ENCODE results near the gene ZNF691.
"Not testable (repeated sequence)": the region's sequence is repeated elsewhere in the genome, so short reads cannot be mapped to it uniquely, and the experiment has no call there.

ZNF691 gene

DNA sequence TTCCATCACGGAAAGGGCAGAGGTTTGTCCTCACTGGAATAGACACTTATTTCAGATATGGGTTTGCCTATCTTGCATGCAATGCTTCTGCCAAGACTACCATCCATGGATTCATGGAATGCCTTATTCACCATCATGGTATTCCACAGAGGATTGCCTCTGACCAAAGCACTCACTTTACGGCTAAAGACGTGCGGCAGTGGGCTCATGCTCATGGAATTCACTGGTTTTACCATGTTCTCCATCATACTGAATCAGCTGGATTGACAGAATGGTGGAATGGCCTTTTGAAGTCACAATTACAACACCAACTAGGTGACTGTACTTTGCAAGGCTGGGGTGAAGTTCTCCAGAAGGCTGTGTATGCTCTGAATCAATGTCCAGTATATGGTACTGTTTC is 22.1 kb downstream of the ZNF691 start:
- not testable (repeated sequence) for H3K4me3 ChIP-seq (ENCODE audit: low read length); H3K4me1 ChIP-seq (ENCODE audit: control insufficient read depth, insufficient read depth, low read length); H3K36me3 ChIP-seq (ENCODE audit: control insufficient read depth, insufficient read depth, low read length, severe bottlenecking); H3K9ac ChIP-seq (ENCODE audit: low read length); H3K27me3 ChIP-seq (replicated peaks; ENCODE audit: control insufficient read depth, insufficient read depth, low read length); DNase-seq (ENCODE audit: low read depth)
- peaks cover 10% of the 10 kb centered on the region for H3K9me3 ChIP-seq (ENCODE audit: control insufficient read depth, low read length)

DNA sequence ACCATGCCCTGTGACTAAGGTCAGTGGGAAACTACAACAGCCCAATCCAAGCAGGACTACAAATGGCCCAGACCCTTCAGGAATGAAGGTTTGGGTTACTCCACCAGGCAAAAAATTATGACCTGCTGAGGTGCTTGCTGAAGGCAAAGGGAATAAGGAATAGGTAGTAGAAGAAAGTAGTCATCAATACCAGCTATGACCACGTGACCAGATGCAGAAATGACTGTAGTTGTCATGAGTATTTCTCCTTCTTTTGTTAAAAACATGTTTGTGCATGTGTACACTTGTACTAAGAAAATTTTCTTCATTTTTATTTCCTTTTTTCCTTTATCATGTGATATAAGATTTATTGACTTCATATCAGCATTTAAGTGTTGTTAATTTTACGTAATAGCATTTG is 22.8 kb downstream of the ZNF691 start:
- H3K36me3 ChIP-seq (ENCODE audit: control insufficient read depth, insufficient read depth, low read length, severe bottlenecking); H3K4me1 ChIP-seq (ENCODE audit: control insufficient read depth, insufficient read depth, low read length); H3K27me3 ChIP-seq (replicated peaks; ENCODE audit: control insufficient read depth, insufficient read depth, low read length); H3K9ac ChIP-seq (ENCODE audit: low read length); DNase-seq (ENCODE audit: low read depth); H3K4me3 ChIP-seq (ENCODE audit: low read length): not testable (repeated sequence)
- peaks cover 14% of the 10 kb centered on the region for H3K9me3 ChIP-seq (ENCODE audit: control insufficient read depth, low read length)

DNA sequence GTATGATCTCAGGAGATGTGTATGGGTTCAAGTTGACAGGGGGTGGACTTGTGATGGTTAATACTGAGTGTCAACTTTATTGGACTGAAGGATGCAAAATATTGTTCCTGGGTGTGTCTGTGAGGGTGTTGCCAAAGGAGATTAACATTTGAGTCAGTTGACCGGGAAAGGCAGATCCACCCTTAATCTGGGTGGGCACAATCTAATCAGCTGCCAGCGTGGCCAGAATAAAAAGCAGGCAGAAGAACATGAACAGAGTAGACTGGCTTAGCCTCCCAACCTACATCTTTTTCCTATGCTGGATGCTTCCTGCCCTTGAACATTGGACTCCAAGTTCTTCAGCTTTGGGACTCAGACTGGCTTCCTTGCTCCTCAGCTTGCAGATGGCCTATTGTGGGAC is 23.3 kb downstream of the ZNF691 start:
- not testable (repeated sequence) for DNase-seq (ENCODE audit: low read depth); H3K27me3 ChIP-seq (replicated peaks; ENCODE audit: control insufficient read depth, insufficient read depth, low read length); H3K4me1 ChIP-seq (ENCODE audit: control insufficient read depth, insufficient read depth, low read length)

DNA sequence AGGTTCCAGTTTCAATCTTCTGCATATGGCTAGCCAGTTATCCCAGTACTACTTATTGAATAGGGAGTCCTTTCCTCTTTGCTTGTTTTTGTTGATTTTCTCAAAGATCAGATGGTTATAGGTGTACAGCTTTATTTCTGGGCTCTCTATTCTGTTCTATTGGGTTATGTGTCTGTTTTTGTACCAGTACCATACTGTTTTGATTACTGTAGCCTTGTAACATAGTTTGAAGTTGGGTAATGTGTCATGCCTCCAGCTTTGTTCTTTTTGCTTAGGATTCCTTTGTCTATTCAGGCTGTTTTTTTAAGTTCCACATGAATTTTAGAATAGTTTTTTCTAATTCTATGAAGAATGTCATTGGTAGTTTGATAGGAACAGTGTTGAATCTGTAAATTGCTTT is 26.7 kb downstream of the ZNF691 start:
- H3K36me3 ChIP-seq (ENCODE audit: control insufficient read depth, insufficient read depth, low read length, severe bottlenecking); DNase-seq (ENCODE audit: low read depth); H3K4me1 ChIP-seq (ENCODE audit: control insufficient read depth, insufficient read depth, low read length); H3K4me3 ChIP-seq (ENCODE audit: low read length); H3K9ac ChIP-seq (ENCODE audit: low read length): not testable (repeated sequence)
- peaks cover 13% of the 10 kb centered on the region for H3K27me3 ChIP-seq (replicated peaks; ENCODE audit: control insufficient read depth, insufficient read depth, low read length)
- peaks cover 11% of the 10 kb centered on the region for H3K9me3 ChIP-seq (ENCODE audit: control insufficient read depth, low read length)

More for the DNA sequence above, 23.3 kb downstream of the ZNF691 start:
- not testable (repeated sequence) for H3K4me3 ChIP-seq (ENCODE audit: low read length); H3K9ac ChIP-seq (ENCODE audit: low read length); H3K36me3 ChIP-seq (ENCODE audit: control insufficient read depth, insufficient read depth, low read length, severe bottlenecking)
- peaks cover 14% of the 10 kb centered on the region for H3K9me3 ChIP-seq (ENCODE audit: control insufficient read depth, low read length)

DNA sequence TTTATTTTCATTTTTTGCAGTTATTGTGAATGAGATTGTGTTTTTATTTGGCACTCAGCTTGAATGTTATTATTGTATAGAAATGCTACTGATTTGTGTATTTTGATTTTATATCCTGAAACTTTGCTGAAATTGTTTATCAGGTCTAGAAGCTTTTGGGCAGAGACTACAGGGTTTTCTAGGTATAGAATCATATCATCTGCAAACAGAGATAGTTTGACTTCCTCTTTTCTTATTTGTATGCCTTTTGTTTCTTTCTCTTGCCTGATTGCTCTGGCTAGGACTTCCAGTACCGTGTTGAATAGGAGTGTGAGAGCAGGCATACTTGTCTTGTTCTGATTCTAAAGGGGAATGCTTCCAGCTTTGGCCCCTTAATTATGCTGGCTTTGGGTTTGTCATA is 27.3 kb downstream of the ZNF691 start:
- H3K27me3 ChIP-seq (replicated peaks; ENCODE audit: control insufficient read depth, insufficient read depth, low read length) = peaks cover 15% of the 10 kb centered on the region
- H3K36me3 ChIP-seq (ENCODE audit: control insufficient read depth, insufficient read depth, low read length, severe bottlenecking) = no peaks in the 10 kb centered on the region
- H3K4me3 ChIP-seq (ENCODE audit: low read length) = no peak overlapping the region
- H3K4me1 ChIP-seq (ENCODE audit: control insufficient read depth, insufficient read depth, low read length) = no peaks in the 10 kb centered on the region
- H3K9me3 ChIP-seq (ENCODE audit: control insufficient read depth, low read length) = peaks cover 11% of the 10 kb centered on the region
- no peak overlapping the region for H3K9ac ChIP-seq (ENCODE audit: low read length)
- DNase-seq (ENCODE audit: low read depth) = no peak

DNA sequence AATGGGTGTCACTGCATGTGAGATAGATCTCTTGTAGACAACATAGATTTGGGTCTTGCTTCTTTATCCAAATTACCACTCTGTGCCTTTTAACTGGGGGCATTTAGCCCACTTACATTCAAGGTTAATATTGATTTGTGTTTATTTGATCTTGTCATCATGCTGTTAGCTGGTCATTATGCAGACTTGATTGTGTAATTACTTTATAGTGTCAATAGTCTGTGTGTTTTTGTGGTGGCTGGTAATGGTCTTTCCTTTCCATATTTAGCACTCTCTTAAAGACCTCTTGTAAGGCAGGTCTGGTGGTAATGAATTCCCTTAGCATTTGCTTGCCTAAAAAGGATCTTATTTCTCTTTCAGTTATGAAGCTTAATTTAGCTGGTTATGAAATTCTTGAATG is 29.6 kb downstream of the ZNF691 start:
- H3K27me3 ChIP-seq (replicated peaks; ENCODE audit: control insufficient read depth, insufficient read depth, low read length) = peaks cover 19% of the 10 kb centered on the region
- no peak overlapping the region for H3K4me3 ChIP-seq (ENCODE audit: low read length)
- no peaks in the 10 kb centered on the region for H3K4me1 ChIP-seq (ENCODE audit: control insufficient read depth, insufficient read depth, low read length)
- H3K9me3 ChIP-seq (ENCODE audit: control insufficient read depth, low read length) = peaks cover 22% of the 10 kb centered on the region
- no peaks in the 10 kb centered on the region for H3K36me3 ChIP-seq (ENCODE audit: control insufficient read depth, insufficient read depth, low read length, severe bottlenecking)
- H3K9ac ChIP-seq (ENCODE audit: low read length) = no peak overlapping the region
- DNase-seq (ENCODE audit: low read depth) = no peak

DNA sequence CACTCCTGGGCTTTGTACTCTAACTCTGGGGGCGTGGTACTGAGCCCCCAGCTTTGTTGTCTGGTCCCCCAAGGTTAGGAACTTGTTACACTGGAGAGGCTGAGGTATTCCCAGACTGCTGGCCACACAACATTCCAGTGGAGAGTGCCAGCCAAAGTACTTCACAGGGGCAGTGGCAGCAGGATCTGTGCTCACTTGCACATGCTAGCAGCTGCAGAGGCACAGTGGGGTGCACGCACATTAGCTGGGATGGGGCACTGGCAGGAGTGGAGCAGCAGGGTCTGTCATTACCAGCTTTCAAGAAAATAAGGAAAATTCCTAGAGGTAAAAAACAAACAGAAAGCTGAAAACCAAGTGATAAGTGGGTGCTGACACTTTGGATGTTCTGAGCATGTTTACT is 31.0 kb downstream of the ZNF691 start:
- DNase-seq (ENCODE audit: low read depth) = no peak
- no peaks in the 10 kb centered on the region for H3K4me1 ChIP-seq (ENCODE audit: control insufficient read depth, insufficient read depth, low read length)
- peaks cover 22% of the 10 kb centered on the region for H3K9me3 ChIP-seq (ENCODE audit: control insufficient read depth, low read length)
- peaks cover 19% of the 10 kb centered on the region for H3K27me3 ChIP-seq (replicated peaks; ENCODE audit: control insufficient read depth, insufficient read depth, low read length)
- H3K4me3 ChIP-seq (ENCODE audit: low read length) = no peak overlapping the region
- no peaks in the 10 kb centered on the region for H3K36me3 ChIP-seq (ENCODE audit: control insufficient read depth, insufficient read depth, low read length, severe bottlenecking)
- no peak overlapping the region for H3K9ac ChIP-seq (ENCODE audit: low read length)

DNA sequence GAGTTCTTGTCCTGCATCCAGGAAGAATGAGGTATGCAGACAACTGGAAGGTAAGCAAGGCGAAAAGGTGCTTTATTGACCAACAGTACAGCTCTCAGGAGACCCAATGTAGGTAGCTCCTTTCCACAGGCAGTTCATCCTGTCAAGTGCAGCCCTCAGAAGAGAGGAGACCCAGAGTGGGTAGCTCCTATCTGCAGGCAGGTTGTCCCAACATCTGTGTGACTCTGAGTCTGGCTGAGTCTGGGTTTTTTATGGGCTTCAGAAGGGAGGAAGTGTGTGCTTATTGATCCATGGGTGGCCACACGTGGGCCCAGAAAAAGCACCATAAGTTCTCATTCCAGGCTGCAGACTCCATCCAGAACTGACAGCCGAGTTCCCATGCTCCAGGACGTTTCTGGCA is 34.0 kb downstream of the ZNF691 start:
- Histone ChIP-seq H3K4me3 (ENCODE audit: low read length) (no peak overlapping the region), H3K9ac (ENCODE audit: low read length) (no peak overlapping the region), H3K9me3 (ENCODE audit: control insufficient read depth, low read length) (peaks cover 11% of the 10 kb centered on the region), H3K36me3 (ENCODE audit: control insufficient read depth, insufficient read depth, low read length, severe bottlenecking) (no peaks in the 10 kb centered on the region), H3K27me3 (replicated peaks; ENCODE audit: control insufficient read depth, insufficient read depth, low read length) (peaks cover 22% of the 10 kb centered on the region), H3K4me1 (ENCODE audit: control insufficient read depth, insufficient read depth, low read length) (no peaks in the 10 kb centered on the region)
- DNase-seq (ENCODE audit: low read depth) = no peak

DNA sequence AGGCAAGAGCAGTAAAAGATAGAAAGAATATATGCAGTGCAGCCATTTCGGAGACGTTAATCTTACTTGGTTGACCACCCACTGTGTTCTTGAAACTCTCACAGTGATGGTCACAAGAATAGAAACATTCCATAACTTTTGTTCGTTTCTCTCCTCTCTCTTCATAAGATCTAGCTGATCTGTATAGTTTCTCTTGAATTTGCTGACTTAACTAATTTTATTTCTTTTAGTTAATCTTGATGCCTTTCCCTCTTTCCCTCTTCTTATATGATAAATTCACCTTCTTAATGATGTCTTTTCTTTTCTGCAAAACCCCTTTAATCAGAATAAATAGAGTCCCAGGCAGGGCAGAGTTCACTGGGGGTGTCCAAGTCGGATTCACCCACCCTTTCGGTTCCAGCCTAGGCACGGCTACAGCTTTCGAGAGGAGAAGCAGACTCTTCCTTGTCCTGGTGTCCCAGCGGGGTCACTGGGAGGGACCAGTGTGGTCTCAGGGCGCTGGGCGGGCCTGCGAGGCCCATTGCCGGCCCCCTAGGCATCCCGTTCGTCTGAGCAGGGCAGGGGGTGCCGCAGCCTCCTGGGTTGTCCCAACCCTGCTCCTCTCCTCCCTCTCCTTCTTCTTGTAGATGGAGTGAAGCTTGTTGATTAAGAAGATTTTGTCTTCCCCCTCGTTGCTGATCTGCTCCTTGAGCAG is 39.8 kb downstream of the ZNF691 start:
- DNase-seq (ENCODE audit: low read depth) = no peak
- Histone ChIP-seq H3K4me1 (ENCODE audit: control insufficient read depth, insufficient read depth, low read length) (no peaks in the 10 kb centered on the region), H3K36me3 (ENCODE audit: control insufficient read depth, insufficient read depth, low read length, severe bottlenecking) (no peaks in the 10 kb centered on the region), H3K27me3 (replicated peaks; ENCODE audit: control insufficient read depth, insufficient read depth, low read length) (peaks cover 10% of the 10 kb centered on the region), H3K9ac (ENCODE audit: low read length) (no peak overlapping the region), H3K4me3 (ENCODE audit: low read length) (no peak overlapping the region), H3K9me3 (ENCODE audit: control insufficient read depth, low read length) (no peaks in the 10 kb centered on the region)

DNA sequence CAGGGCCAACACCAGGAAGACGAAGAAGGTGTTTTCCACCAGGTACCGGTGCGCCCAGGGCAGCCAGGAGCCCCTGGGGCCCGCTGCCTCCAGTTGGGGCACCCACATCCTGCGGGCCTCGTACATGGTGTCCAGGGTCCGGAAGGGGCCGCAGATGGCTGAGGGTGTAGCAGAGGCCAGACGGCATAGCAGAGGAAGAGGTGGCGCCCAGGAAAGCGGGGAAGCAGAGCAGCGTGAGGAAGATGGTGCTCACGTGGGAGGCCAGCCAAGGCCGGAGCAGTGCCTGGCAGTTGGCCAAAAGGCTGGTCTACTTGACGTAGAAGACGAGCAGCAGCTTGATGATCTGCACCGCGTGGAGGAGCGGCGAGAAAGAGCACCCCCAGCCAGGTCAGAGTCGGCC is 40.4 kb downstream of the ZNF691 start:
- peaks cover 14% of the 10 kb centered on the region for H3K27me3 ChIP-seq (replicated peaks; ENCODE audit: control insufficient read depth, insufficient read depth, low read length)
- H3K36me3 ChIP-seq (ENCODE audit: control insufficient read depth, insufficient read depth, low read length, severe bottlenecking) = no peaks in the 10 kb centered on the region
- no peaks in the 10 kb centered on the region for H3K9me3 ChIP-seq (ENCODE audit: control insufficient read depth, low read length)
- DNase-seq (ENCODE audit: low read depth) = no peak
- H3K4me3 ChIP-seq (ENCODE audit: low read length) = no peak overlapping the region
- no peaks in the 10 kb centered on the region for H3K4me1 ChIP-seq (ENCODE audit: control insufficient read depth, insufficient read depth, low read length)
- no peak overlapping the region for H3K9ac ChIP-seq (ENCODE audit: low read length)

DNA sequence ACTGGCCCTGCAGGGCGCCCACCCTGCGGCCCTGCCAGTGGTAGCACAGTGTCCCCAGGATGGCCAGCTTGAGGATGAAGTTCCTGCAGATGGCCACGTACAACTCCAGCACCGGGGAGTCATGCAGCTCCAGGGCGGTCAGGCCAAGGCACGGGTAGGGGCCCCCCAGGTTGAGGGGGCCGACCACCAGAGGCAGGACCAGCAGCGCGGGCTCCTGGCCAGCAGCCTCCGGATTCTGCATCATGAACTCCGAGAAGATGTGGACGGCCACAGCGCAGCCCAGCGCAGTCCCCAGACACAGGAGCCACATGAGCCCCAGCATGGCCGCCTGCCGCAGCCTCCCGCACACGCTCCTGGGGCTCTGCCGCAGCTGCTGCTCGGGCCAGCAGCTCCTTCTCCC is 41.0 kb downstream of the ZNF691 start:
- Histone ChIP-seq H3K27me3 (replicated peaks; ENCODE audit: control insufficient read depth, insufficient read depth, low read length) (peaks cover 14% of the 10 kb centered on the region), H3K9me3 (ENCODE audit: control insufficient read depth, low read length) (no peaks in the 10 kb centered on the region), H3K36me3 (ENCODE audit: control insufficient read depth, insufficient read depth, low read length, severe bottlenecking) (no peaks in the 10 kb centered on the region), H3K9ac (ENCODE audit: low read length) (no peak overlapping the region), H3K4me1 (ENCODE audit: control insufficient read depth, insufficient read depth, low read length) (no peaks in the 10 kb centered on the region), H3K4me3 (ENCODE audit: low read length) (no peak overlapping the region)
- DNase-seq (ENCODE audit: low read depth) = no peak

DNA sequence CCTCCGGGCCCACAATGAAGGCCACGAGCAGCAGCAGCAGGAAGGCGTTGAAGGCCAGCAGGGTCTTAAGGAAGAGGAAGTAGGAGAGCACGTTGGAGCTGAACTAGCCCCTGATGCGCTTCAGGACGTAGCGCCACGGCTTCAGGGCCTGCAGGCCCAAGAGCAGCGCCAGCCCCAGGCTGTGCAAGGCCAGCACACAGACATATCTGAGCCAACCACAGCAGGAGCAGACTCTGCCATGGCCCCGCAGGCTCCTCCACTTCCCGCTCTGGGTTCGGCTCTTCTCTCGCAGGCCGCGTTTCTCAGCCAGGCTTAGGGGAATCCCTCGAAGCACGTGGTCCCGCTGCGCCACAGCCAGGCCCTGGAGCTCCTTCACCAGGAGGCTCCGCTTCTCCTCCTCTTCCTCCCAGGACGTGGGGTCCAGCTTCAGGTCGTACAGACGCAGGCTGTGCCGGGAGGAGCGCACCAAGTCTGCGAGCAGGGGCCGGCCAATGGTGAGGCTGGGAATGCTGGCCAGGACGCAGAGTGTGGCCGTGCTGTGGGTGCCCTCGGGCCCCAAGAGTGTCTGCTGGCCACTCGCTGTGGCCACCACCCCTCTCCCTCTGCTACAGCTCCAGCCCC is 41.7 kb downstream of the ZNF691 start:
- no peak for DNase-seq (ENCODE audit: low read depth)
- H3K9ac ChIP-seq (ENCODE audit: low read length) = no peak overlapping the region
- H3K27me3 ChIP-seq (replicated peaks; ENCODE audit: control insufficient read depth, insufficient read depth, low read length) = peaks cover 14% of the 10 kb centered on the region
- H3K36me3 ChIP-seq (ENCODE audit: control insufficient read depth, insufficient read depth, low read length, severe bottlenecking) = no peaks in the 10 kb centered on the region
- no peaks in the 10 kb centered on the region for H3K9me3 ChIP-seq (ENCODE audit: control insufficient read depth, low read length)
- no peak overlapping the region for H3K4me3 ChIP-seq (ENCODE audit: low read length)
- H3K4me1 ChIP-seq (ENCODE audit: control insufficient read depth, insufficient read depth, low read length) = no peaks in the 10 kb centered on the region
